Measurements from ENCODE around the gene ESYT2.

ESYT2 gene

DNA sequence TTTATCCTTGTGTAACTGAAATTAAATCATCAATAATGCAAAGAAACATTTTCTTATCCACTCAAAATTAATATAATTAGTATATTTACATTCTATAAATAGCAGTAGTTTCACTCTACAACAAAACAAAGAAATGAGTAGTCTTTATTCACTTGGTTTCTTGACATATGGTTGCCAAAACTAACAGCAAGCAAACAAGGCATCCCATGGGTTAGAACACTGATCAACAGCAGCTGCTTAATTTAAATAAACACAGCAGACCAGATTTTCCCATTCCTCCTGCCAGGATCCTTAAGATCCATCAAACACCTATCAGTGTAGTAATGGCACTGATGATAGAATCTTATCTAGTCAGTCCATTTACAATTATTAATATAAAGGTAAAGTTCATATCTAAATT lies 146.9 kb downstream of the ESYT2 start:
- DNase-seq = no peak
